IMR-90 (cell line): ENCODE data around the gene OFD1. TPM values are rescaled to one million over a fixed set of nuclear protein-coding genes. Genes with fewer than 3 reads are reported as not detected.

Experiments used
- ATAC-seq: fragments of 200-7000 bp; cut with Tn5 transposase; 2 replicates; pipeline ENCODE4 v1.9.1; 2020; ENCODE audit warnings: low read depth, mild to moderate bottlenecking, moderate library complexity
- BruUV-seq: library from RNA; stranded (reverse); fragments of 400-500 nt; replicated peaks from 2 replicates; lab custom pipeline; 2021; lab: Mats Ljungman, UMichigan
- CTCF ChIA-PET: fragments of 300-600 bp; formaldehyde crosslinking; extraction: SDS; loops from one replicate; lab custom pipeline; 2021; ENCODE audit warnings: antibody characterized with exemption; lab: Yijun Ruan, JAX
- POLR2A ChIA-PET: fragments of 300-600 bp; sonication (Branson Sonifier 250); formaldehyde crosslinking; loops from one replicate; lab custom pipeline; 2022; ENCODE audit warnings: antibody characterized with exemption; ENCODE audit not compliant: unreplicated experiment; lab: Charles Lee
- DNase-seq: peaks from one replicate; pipeline ENCODE4 v3.0.0; 2013
- H2AFZ ChIP-seq: replicated peaks from 2 replicates; pipeline ENCODE3; 2013; ENCODE audit warnings: low read length, mild to moderate bottlenecking; ENCODE audit not compliant: poor library complexity
- H2AK5ac ChIP-seq: 2 replicates; pipeline ENCODE4 v1.6.1; 2013; ENCODE audit warnings: low read depth, low read length, inconsistent platforms
- H2AK9ac ChIP-seq: replicated peaks from 2 replicates; pipeline ENCODE3; 2013; ENCODE audit warnings: mild to moderate bottlenecking, low read depth, low read length, moderate library complexity; ENCODE audit not compliant: poor library complexity
- H2BK120ac ChIP-seq: 2 replicates; pipeline ENCODE4 v1.6.1; 2013; ENCODE audit warnings: low read depth, low read length, inconsistent platforms
- H2BK15ac ChIP-seq: 3 replicates; pipeline ENCODE4 v1.6.1; 2013; ENCODE audit warnings: low read depth, low read length, inconsistent platforms
- H2BK20ac ChIP-seq: 2 replicates; pipeline ENCODE4 v1.6.1; 2013; ENCODE audit warnings: low read depth, mild to moderate bottlenecking, inconsistent platforms, low read length, moderate library complexity
- H2BK5ac ChIP-seq: 2 replicates; pipeline ENCODE4 v1.6.1; 2013; ENCODE audit warnings: mild to moderate bottlenecking, low read depth, low read length, inconsistent platforms; ENCODE audit not compliant: poor library complexity, severe bottlenecking
- H3K14ac ChIP-seq: replicated peaks from 2 replicates; pipeline ENCODE4 v1.6.1; 2013; ENCODE audit warnings: low read depth, low read length, inconsistent platforms
- H3K18ac ChIP-seq: 2 replicates; pipeline ENCODE4 v1.6.1; 2013; ENCODE audit warnings: low read depth, low read length, control low read depth
- H3K23ac ChIP-seq: 2 replicates; pipeline ENCODE4 v1.6.1; 2013; ENCODE audit warnings: low read depth, low read length, inconsistent platforms
- H3K27ac ChIP-seq: 2 replicates; pipeline ENCODE4 v1.5.1; 2013; ENCODE audit warnings: mild to moderate bottlenecking, control low read depth, low read length; ENCODE audit not compliant: insufficient read depth
- H3K27me3 ChIP-seq: 2 replicates; pipeline ENCODE4 v1.6.1; 2013; ENCODE audit warnings: low read length; ENCODE audit not compliant: control insufficient read depth, insufficient read depth
- H3K36me3 ChIP-seq: 2 replicates; pipeline ENCODE4 v1.6.1; 2013; ENCODE audit warnings: low read length, mixed read lengths; ENCODE audit not compliant: control insufficient read depth, insufficient read depth
- H3K4ac ChIP-seq: 2 replicates; pipeline ENCODE4 v1.6.1; 2013; ENCODE audit warnings: low read depth, low read length, inconsistent platforms
- H3K4me1 ChIP-seq: 2 replicates; pipeline ENCODE4 v1.6.1; 2013; ENCODE audit warnings: low read length, mixed read lengths; ENCODE audit not compliant: control insufficient read depth, insufficient read depth
- H3K4me2 ChIP-seq: 2 replicates; pipeline ENCODE4 v1.6.1; 2013; ENCODE audit warnings: low read depth, mild to moderate bottlenecking, control low read depth, low read length, moderate library complexity
- H3K4me3 ChIP-seq: 2 replicates; pipeline ENCODE4 v1.5.1; 2013; ENCODE audit warnings: low read depth, mild to moderate bottlenecking, control low read depth, low read length, moderate library complexity; ENCODE audit not compliant: insufficient read depth
- H3K56ac ChIP-seq: 2 replicates; pipeline ENCODE4 v1.6.1; 2013; ENCODE audit warnings: low read length, inconsistent platforms; ENCODE audit not compliant: insufficient read depth; ENCODE audit errors: extremely low read depth
- H3K79me1 ChIP-seq, 2 experiments: 2 replicates each; pipeline ENCODE4 v1.6.1; 2013; ENCODE audit warnings: low read length in 2 of 2, inconsistent platforms in 1 of 2, low read depth in 1 of 2
- H3K9ac ChIP-seq: 2 replicates; pipeline ENCODE4 v1.6.1; 2013; ENCODE audit warnings: low read depth, low read length, control low read depth
- H3K9me1 ChIP-seq: 2 replicates; pipeline ENCODE4 v1.6.1; 2013; ENCODE audit warnings: low read length, inconsistent platforms; ENCODE audit not compliant: insufficient read depth
- H3K9me3 ChIP-seq: 2 replicates; pipeline ENCODE4 v1.6.1; 2013; ENCODE audit warnings: low read length; ENCODE audit not compliant: control insufficient read depth, insufficient read depth
- H4K20me1 ChIP-seq: 2 replicates; pipeline ENCODE4 v1.6.1; 2013; ENCODE audit warnings: low read length, inconsistent platforms; ENCODE audit not compliant: insufficient read depth
- H4K5ac ChIP-seq: 2 replicates; pipeline ENCODE4 v1.6.1; 2013; ENCODE audit warnings: mild to moderate bottlenecking, low read depth, low read length, control low read depth
- H4K8ac ChIP-seq, 2 experiments: 2 replicates each; pipeline ENCODE4 v1.6.1; 2013; ENCODE audit warnings: low read depth in 2 of 2, low read length in 2 of 2, control low read depth in 1 of 2, inconsistent platforms in 1 of 2
- H4K91ac ChIP-seq: 2 replicates; pipeline ENCODE4 v1.6.1; 2013; ENCODE audit warnings: low read depth, low read length, inconsistent platforms; ENCODE audit not compliant: insufficient read depth
- CHD1 ChIP-seq: IDR thresholded peaks from 2 replicates; pipeline ENCODE4 v1.6.1; 2012; ENCODE audit warnings: low read depth, low read length, improper control_type of control experiment
- MXI1 ChIP-seq: IDR thresholded peaks from 2 replicates; pipeline ENCODE4 v1.6.1; 2012; ENCODE audit warnings: low read depth, mild to moderate bottlenecking, low read length, moderate library complexity, borderline replicate concordance
- POLR2A ChIP-seq: IDR thresholded peaks from 2 replicates; pipeline ENCODE4 v1.6.1; 2012; ENCODE audit warnings: mild to moderate bottlenecking, low read depth, low read length
- RAD21 ChIP-seq: IDR thresholded peaks from 2 replicates; pipeline ENCODE4 v1.6.1; 2012; ENCODE audit warnings: low read length, improper control_type of control experiment
- WGBS, 2 experiments: methylation state at CpG; one replicate each; pipeline versions ENCODE4 v1.1.5 to v1.1.7; 2013; ENCODE audit warnings: missing lambda C conversion rate in 2 of 2; ENCODE audit not compliant: insufficient read length in 1 of 2; ENCODE audit errors: extremely low coverage in 2 of 2; 5-methylcytosine and 5-hydroxymethylcytosine counted together
- dilution Hi-C: fragments of 300-500 bp; cut with HindIII; formaldehyde crosslinking; loops from one replicate; pipeline ENCODE4 v1.14.3; 2018; ENCODE audit warnings: low sequenced_read_pairs; ENCODE audit not compliant: unreplicated experiment
- in situ Hi-C: fragments of 300-500 bp; cut with MboI; formaldehyde crosslinking; loops from 3 replicates; pipeline ENCODE4 v1.14.3; 2019; ENCODE audit warnings: low sequenced_read_pairs, inconsistent platforms, mixed read lengths
- intact Hi-C: fragments of 100-400 bp; cut with micrococcal nuclease; formaldehyde crosslinking; loops from 2 replicates; pipeline ENCODE4 v1.10.0; 2022
- polyA plus RNA-seq, 3 experiments: library from polyadenylated mRNA; depleted of rRNA; stranded (reverse); fragments of >200 nt; gene quantifications; 2 replicates each; pipeline ENCODE4 v1.2.3, GENCODE V29; 2012; ENCODE audit warnings: low replicate concordance in 1 of 3
- total RNA-seq: library from RNA; depleted of rRNA; stranded (reverse); fragments of >200 nt; gene quantifications from 2 replicates; pipeline ENCODE4 v1.2.3, GENCODE V29; 2012

OFD1 gene
- total and polyA plus RNA-seq, 2 of the 4 experiments (the other 2 are of a cell fraction): 8.4 to 8.6 TPM

DNA sequence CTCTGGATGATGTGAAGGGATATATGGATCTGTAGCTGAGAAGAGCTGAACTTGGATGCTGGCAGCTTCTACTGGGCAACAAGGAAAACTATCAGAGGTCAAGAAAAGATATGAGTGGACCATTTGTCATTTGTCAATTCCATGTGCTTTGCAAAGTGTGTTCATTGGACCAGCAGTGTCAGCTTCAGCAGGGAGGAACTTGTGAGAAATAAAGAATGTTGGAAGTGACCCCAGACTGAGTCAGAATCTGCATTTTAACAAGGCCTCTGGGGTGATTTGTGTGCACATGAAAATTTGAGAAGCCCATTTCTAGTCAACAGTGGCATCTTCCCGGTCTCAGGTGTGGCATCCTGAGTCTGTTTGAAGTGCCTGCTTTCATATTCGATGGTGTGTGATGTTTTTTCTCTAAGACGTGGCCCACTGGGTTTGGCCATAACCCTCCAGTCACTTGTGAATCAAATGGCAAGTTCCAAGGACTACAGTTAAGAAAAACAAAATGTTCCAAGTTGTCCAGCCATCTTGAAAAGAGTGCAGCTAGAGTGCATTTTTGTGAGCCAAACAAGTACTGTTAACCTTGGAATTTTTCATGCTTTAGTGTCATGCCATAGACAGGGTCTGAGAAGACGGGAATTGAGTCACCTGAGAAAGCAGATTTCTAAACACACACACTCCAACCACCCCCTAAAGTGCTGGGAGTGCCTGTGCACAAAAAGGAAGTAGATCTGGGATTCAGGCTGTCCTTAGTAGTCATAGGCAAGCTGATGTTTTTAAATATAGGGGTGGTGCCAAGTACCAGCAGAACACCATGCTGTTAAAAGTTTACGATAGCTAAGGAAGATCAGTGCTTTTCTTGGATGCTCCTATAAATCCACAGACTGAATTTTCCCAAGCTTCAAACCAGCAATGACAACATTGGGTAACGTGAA, 55.9 kb downstream of the OFD1 start:
- Histone ChIP-seq H2AK5ac (no peak overlapping the region), H4K20me1 (no peaks in the 10 kb centered on the region), H3K36me3 (no peaks in the 10 kb centered on the region), H2AK9ac (no peak overlapping the region), H4K5ac (no peak overlapping the region), H3K4ac (no peak overlapping the region), H2BK5ac (no peak overlapping the region), H2AFZ (no peak overlapping the region), H3K56ac (no peak overlapping the region), H3K9me1 (no peaks in the 10 kb centered on the region), H4K91ac (no peak overlapping the region), H3K27me3 (peaks cover 30% of the 10 kb centered on the region), H3K4me2 (no peak overlapping the region), H2BK20ac (no peak overlapping the region), H3K4me1 (no peaks in the 10 kb centered on the region), H3K79me1 (no peaks in the 10 kb centered on the region), H3K14ac (no peak overlapping the region), H3K23ac (no peak overlapping the region), H4K8ac (no peak overlapping the region), H3K9me3 (no peaks in the 10 kb centered on the region), H3K9ac (no peak overlapping the region), H3K18ac (no peak overlapping the region), H3K27ac (no peak overlapping the region), H2BK15ac (no peak overlapping the region), H3K4me3 (no peak overlapping the region), H2BK120ac (no peak overlapping the region)
- ChIA-PET CTCF (no interaction called here), POLR2A (no interaction called here)
- no TSS peak for BruUV-seq
- TF ChIP-seq POLR2A: no peak
- TF ChIP-seq RAD21: no peak
- TF ChIP-seq CHD1: no peak
- no peak for TF ChIP-seq MXI1
- DNase-seq (no peak), ATAC-seq (no peak)
- dilution Hi-C loops: no loop called here
- in situ Hi-C loops: no loop called here
- intact Hi-C loops: no loop called here
- 40% methylated on average over 1 of the region's 6 CpGs; no CpG with 5 or more reads in 1 of the 2 experiments for WGBS, 2 experiments
